Neural progenitor cell (in vitro differentiated cells): ENCODE results near the gene MCIDAS.

ENCODE experiments used
- CTCF ChIP-seq: fragments of 200-600 bp; sonication (generic); IDR thresholded peaks from 2 replicates; pipeline ENCODE4 v1.5.1; 2017; ENCODE audit warnings: antibody characterized with exemption, mild to moderate bottlenecking
- EZH2 ChIP-seq: fragments of 200-600 bp; sonication (generic); IDR thresholded peaks from 2 replicates; pipeline ENCODE4 v1.6.1; 2017; ENCODE audit warnings: antibody characterized with exemption, mild to moderate bottlenecking, moderate library complexity

- no peak for TF ChIP-seq CTCF
- no peak for TF ChIP-seq EZH2
These were observed 7.3 kb downstream of the MCIDAS start for GRCh38 chr5:55219770-55220169.
